Stimulated activated naive B cell treated with anti-CD40 and anti-IgM and Interleukin-4, amounts not matched to agents 10 μg/mL and 1 μg/mL and 100 μg/mL, for 72 hours (primary cell): ENCODE results near the gene ST6GAL1.
"Not testable (repeated sequence)": the region's sequence is repeated elsewhere in the genome, so short reads cannot be mapped to it uniquely, and the experiment has no call there.

Source experiments
- ATAC-seq, 2 donors: fragments of 150-1000 bp; cut with Tn5 transposase; replicated peaks; 2 replicates each; pipeline ENCODE4 v1.10.0; 2021; ENCODE audit warnings: moderate library complexity in 1 of 2
- DNase-seq: peaks from one replicate; pipeline ENCODE4 v3.0.0; 2021
- H3K27ac Mint-ChIP-seq: one replicate; pipeline ENCODE4 v1.8.0; 2022; ENCODE audit warnings: mild to moderate bottlenecking, mixed read lengths
- H3K27me3 Mint-ChIP-seq, 2 donors: one replicate each; pipeline ENCODE4 v1.8.0; 2022; ENCODE audit warnings: mixed read lengths in 2 of 2
- H3K36me3 Mint-ChIP-seq, 2 donors: one replicate each; pipeline ENCODE4 v1.8.0; 2022; ENCODE audit warnings: mixed read lengths in 2 of 2, mild to moderate bottlenecking in 1 of 2
- H3K4me1 Mint-ChIP-seq, 2 donors: one replicate each; pipeline ENCODE4 v1.8.0; 2022; ENCODE audit warnings: mixed read lengths in 2 of 2, mild to moderate bottlenecking in 1 of 2
- H3K4me3 Mint-ChIP-seq, 2 donors: one replicate each; pipeline ENCODE4 v1.8.0; 2022; ENCODE audit warnings: mild to moderate bottlenecking in 2 of 2, mixed read lengths in 2 of 2, moderate library complexity in 1 of 2
- H3K9me3 Mint-ChIP-seq, 2 donors: one replicate each; pipeline ENCODE4 v1.8.0; 2022; ENCODE audit warnings: mixed read lengths in 2 of 2, mild to moderate bottlenecking in 1 of 2

ST6GAL1 gene

DNA sequence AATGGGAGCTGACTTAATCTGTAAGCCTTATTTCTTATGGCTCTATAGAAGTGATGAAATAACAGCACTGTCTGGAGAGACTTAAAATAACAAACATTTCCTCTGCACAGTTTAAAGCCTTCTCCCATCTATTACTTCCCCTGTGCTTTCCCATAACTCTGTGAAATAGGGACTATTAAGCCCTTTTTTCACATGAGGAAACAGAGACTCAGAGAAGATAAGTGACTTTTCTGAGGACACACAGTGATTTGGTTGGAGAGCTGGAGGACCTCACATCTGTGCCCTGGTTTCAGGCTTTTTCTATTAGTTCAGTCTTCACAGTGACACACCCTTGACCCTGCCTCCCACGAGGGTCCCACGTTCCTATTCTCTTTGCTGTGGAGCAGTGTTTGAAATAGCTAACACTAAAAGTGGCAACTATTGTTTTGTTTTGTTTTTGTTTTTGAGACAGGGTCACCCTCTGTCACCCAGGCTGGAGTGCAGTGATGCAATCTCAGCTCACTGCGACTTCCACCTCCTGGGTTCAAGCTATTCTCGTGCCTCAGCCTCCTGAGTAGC, 82.9 kb downstream of the ST6GAL1 start:
- Mint-ChIP-seq H3K4me1 (peaks cover 56 to 90% of the 10 kb centered on the region in 2 donors), H3K27ac (peak overlapping the region; percentile 94), H3K36me3 (peaks cover 12 to 27% of the 10 kb centered on the region in 2 donors), H3K4me3 (peak overlapping the region; percentile 76), H3K27me3 (no peaks in the 10 kb centered on the region), H3K9me3 (peaks cover 0 to under 1% of the 10 kb centered on the region in 2 donors)
- ATAC-seq (no peak), DNase-seq (no peak)

DNA sequence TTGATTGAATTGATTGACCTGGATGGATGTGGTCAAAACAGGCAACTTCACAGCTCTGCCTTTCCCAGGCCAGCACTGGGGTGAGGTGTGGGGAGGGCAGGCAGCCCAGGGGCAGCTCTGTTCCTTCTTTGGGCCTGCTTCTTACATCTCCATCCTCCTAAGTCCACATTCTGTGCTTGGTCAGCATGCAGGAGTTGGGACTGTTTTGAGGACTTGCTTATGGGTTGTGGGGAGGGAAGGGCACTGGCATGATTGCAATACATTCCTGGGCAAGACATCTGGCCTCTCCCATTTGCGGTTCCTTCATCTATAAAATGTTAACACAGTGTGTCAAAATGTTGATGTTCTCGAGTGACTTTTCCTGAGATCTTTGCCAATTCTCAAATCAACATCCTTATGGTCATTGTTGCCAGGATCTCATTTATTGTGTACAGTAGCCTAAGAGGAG, 84.1 kb downstream of the ST6GAL1 start:
- DNase-seq, result no peak
- peak overlapping the region; percentile 71 for H3K27ac Mint-ChIP-seq
- peaks cover 67 to 98% of the 10 kb centered on the region in 2 donors for H3K4me1 Mint-ChIP-seq
- H3K27me3 Mint-ChIP-seq, result no peaks in the 10 kb centered on the region
- no peaks in the 10 kb centered on the region for H3K9me3 Mint-ChIP-seq
- peak overlapping the region in 1 of 2 donors; percentile 21 for H3K4me3 Mint-ChIP-seq
- no peak for ATAC-seq
- H3K36me3 Mint-ChIP-seq, result peaks cover 8 to 32% of the 10 kb centered on the region in 2 donors

DNA sequence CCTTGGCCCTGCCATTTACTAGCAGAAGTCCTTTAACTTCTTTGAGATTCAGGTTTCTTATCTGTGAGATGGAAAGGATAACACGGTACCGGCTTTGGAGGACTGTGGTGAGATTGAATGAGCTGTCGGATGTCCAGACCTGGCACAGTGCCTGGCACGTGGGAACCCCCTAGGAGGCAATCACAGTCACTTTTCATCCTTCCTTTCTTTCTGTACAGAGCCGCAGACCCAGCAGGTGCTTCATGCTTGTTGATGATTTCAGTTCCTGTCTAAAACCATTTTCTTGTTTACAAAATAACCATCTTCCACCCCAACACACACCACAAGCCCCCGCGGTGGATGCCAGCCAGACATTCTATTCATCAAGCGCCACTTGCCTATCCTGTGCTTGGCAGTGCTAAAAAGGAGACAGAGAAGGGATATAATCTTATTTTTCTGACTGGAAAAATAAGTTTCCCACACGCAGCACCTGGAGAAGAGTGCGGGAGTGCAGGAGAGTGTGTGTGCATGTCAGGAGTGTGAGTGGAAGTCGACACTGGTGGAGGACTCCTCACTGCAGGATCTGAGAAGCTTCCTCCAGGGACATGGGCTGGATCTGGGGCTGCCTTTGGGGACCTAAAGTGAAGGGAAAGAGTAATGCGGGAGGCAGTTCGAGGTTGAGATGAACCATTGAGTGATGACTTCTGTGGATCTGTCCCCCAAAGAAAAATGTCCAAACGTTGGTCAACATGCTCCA, 85.7 kb downstream of the ST6GAL1 start:
- ATAC-seq, result peak; percentile 64 to 65
- H3K27me3 Mint-ChIP-seq, result no peaks in the 10 kb centered on the region
- DNase-seq, result peak; percentile 76
- no peaks in the 10 kb centered on the region for H3K9me3 Mint-ChIP-seq
- H3K27ac Mint-ChIP-seq, result peak overlapping the region; percentile 87
- H3K4me3 Mint-ChIP-seq, result peak overlapping the region; percentile 57 to 69
- H3K4me1 Mint-ChIP-seq, result peaks cover 72 to 99% of the 10 kb centered on the region in 2 donors
- peaks cover 8 to 39% of the 10 kb centered on the region in 2 donors for H3K36me3 Mint-ChIP-seq

DNA sequence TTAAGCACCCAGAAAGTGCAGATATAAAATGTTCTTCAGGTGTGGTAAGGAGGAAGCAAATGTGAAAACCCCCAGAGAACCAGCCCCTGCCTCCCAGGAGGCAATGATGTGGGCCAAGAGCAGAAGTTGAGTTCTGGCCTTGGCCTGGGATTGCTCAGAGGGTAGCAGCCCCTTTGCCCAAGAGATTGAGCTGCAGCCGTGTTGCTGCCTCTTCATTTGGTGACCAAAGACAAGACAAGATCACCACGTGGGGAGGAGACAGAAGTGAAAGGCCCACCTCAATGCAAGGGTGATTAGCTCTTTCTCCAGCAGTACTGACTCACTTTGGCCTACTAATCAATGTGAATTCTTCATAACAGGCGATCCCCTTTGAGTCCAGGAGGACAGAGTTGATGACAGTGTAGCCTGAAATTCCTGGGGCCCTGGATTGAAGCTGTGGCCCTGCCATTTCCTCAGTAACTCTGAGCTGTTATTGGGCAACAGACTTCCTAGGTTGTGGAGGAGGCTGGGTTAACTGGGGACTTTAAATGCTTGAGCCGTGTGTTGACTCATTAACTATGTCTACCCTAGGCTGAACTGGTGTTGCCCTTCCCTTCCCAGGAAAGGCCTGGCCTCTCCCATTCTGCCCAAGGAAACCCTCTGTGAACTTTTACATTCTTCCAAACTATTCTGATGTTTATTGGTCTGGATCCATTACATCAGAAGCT, 86.5 kb downstream of the ST6GAL1 start:
- peak; percentile 76 for DNase-seq
- Mint-ChIP-seq H3K36me3 (peaks cover 9 to 40% of the 10 kb centered on the region in 2 donors), H3K4me3 (peak overlapping the region; percentile 57 to 69), H3K4me1 (peaks cover 67 to 97% of the 10 kb centered on the region in 2 donors), H3K27ac (peak overlapping the region; percentile 87), H3K9me3 (no peaks in the 10 kb centered on the region), H3K27me3 (no peaks in the 10 kb centered on the region)
- peak; percentile 75 to 77 for ATAC-seq

DNA sequence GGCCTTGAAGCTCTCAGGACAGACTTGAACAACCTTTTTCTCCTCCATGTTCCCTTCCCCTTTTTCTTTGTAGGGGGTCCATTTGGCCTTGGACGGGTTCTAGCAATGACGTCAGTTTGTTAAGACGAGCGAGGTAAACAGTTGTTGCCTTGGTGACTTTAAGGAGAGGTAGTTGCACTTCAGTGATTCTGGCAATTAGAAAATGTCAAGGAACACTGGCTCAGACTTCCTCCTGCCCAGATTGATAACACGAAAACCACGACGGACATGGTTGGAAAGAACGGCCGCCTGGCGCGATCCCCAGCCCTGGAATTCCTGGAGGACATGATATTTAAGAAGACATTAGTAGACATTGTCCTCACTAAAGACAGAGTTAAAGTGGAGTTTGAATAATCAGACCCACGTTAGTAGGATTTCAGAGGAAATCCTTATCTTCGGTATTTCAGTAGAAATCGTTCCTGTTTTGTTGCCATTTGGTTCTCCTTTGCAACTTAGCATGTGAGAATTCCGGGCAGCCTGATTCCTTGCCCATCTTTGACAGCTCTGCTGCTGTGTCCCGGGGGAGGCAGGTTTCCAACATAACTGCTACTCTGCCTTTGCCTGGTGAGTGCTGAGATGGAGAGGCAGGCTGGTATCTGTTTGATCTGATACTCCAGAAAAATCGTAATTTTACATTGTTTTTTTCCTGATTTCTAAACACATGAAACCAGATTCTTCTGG, 87.3 kb downstream of the ST6GAL1 start:
- Mint-ChIP-seq H3K27ac (peak overlapping the region; percentile 87), H3K27me3 (no peaks in the 10 kb centered on the region), H3K4me1 (peaks cover 64 to 93% of the 10 kb centered on the region in 2 donors), H3K4me3 (peak overlapping the region; percentile 25 to 47), H3K36me3 (peaks cover 16 to 47% of the 10 kb centered on the region in 2 donors), H3K9me3 (no peaks in the 10 kb centered on the region)
- no peak for DNase-seq
- no peak for ATAC-seq

DNA sequence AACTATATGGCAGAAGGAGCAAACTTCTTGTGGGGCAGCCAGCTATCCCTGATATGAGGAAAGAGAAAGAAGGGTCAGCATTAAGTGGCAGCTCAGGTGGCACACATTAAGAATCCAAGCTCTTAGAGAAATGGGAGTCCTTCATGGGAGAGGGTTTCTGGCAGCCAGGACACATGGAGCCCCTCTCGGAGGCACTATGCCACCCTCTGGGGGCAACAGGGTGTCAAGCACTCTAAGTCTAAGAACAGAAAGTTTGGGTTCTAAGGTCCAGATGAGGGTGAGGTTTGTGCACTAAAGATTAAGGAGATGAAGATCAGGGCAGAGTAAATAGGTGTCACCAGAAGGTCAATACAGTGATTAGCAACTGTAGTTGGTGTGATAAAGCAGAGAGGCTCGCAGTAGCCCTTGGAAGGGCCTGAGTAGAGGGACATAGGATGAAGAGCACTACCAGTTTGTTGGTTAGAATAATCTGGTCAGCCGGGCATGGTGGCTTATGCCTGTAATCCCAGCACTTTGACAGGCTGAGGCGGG, 89.3 kb downstream of the ST6GAL1 start:
- Mint-ChIP-seq H3K4me3 (peak overlapping the region in 1 of 2 donors; percentile 3), H3K36me3 (peaks cover 25 to 56% of the 10 kb centered on the region in 2 donors), H3K9me3 (no peaks in the 10 kb centered on the region), H3K27ac (peak overlapping the region; percentile 4), H3K4me1 (peaks cover 49 to 85% of the 10 kb centered on the region in 2 donors), H3K27me3 (no peaks in the 10 kb centered on the region)
- DNase-seq, result no peak
- no peak for ATAC-seq

DNA sequence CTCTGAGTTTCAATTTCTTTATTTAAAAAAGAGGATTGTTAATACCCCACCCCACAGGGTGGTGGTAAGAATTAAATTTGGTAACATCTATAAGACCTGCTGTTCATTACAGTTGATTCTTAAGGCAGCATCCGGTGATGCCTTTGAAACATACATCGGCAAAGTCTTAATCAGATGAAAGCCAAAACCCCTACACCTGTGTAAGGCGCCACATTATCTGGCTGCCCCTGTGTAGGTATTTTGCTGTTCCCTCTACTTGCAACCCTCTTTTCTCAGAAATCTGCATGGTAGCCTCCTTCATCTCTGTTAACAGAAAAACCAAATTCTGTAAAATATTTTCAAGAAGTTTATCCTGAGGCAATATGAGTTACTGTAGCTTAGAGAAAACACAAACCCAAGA, 90.0 kb downstream of the ST6GAL1 start:
- no peak for DNase-seq
- Mint-ChIP-seq H3K36me3 (peaks cover 31 to 62% of the 10 kb centered on the region in 2 donors), H3K27me3 (no peaks in the 10 kb centered on the region), H3K27ac (peak overlapping the region; percentile 99), H3K4me3 (peak overlapping the region; percentile 68 to 77), H3K9me3 (no peaks in the 10 kb centered on the region), H3K4me1 (peaks cover 49 to 84% of the 10 kb centered on the region in 2 donors)
- no peak for ATAC-seq

DNA sequence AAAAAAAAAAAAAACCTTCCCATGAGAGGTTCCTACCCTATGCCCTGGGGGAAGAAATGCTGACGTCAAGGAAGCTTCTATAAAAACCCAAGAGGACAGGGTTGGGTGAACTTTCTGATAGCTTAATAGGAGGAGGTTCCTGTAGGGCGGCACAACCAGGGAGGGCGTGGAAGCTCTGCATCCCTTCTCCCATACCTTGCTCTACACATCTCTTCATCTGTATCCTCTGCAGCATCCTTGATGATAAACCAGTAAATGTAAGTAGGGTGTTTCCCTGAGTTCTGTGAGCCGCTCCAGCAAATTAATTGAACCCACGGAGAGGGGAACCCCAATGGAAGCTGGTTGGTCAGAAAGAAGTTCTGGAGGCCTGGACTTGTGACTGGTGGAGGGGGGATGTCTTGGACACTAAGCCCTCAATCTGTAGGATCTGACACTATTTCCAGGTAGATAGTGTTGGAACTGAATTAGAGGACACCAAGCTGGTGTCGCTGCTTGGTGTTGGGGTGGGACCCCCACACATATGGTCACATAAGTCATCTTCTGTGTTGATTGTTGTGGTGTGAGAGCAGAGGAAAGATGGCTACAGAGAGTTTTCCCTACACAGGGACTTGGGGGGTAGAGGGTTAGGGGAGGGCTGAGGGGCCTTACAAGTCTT, 91.5 kb downstream of the ST6GAL1 start:
- Mint-ChIP-seq H3K9me3 (no peaks in the 10 kb centered on the region), H3K27ac (peak overlapping the region; percentile 99), H3K36me3 (peaks cover 33 to 63% of the 10 kb centered on the region in 2 donors), H3K4me3 (peak overlapping the region; percentile 99 to 100), H3K4me1 (peaks cover 36 to 78% of the 10 kb centered on the region in 2 donors), H3K27me3 (no peaks in the 10 kb centered on the region)
- ATAC-seq, result peak; percentile 73 to 77
- DNase-seq, result peak; percentile 74

DNA sequence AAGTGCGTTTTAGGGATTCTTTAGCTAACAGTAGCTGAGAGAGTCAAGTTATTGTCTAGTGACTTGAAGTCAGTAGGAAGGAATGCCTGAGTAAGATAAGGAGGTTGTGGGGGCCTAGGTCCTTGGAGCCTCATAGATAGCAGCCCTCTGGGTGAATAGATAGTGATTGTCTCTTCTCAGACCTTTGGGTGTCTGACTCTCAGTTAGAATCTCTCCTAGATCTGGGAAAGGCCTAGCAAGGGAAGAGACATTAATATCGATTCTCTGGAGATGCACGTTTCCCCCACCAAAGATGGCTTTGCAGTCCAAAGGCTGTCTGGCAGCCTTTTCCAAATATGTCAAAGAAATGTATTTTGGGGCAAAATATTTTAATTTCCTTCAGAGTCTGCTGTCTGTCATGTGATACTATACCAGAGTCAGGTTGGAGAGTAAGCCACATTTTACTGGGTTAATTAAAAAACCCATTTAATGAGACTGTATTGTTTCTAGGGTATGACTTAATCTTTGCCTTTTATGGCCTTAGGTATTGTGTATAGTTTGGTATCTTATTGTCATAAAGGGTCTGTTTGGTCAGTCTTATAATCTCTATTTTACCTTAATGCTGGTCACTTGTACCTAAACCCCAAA, 92.2 kb downstream of the ST6GAL1 start:
- ATAC-seq (no peak), DNase-seq (no peak)
- Mint-ChIP-seq H3K36me3 (peaks cover 39 to 67% of the 10 kb centered on the region in 2 donors), H3K4me1 (peaks cover 39 to 78% of the 10 kb centered on the region in 2 donors), H3K27ac (peak overlapping the region; percentile 99), H3K4me3 (peak overlapping the region; percentile 99 to 100), H3K27me3 (no peaks in the 10 kb centered on the region), H3K9me3 (no peaks in the 10 kb centered on the region)

DNA sequence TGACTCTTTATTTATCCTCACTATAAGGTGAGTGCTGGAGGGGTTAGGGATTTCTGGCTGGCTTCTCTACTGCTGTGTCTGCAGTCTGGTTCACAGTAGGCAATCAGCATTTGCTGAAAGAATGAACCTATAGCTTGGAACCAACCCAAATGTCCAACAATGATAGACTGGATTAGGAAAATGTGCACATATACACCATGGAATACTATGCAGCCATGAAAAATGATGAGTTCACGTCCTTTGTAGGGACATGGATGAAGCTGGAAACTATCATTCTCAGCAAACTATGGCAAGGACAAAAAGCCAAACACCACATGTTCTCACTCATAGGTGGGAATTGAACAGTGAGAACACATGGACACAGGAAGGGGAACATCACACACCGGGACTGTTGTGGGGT, 93.0 kb downstream of the ST6GAL1 start:
- not testable (repeated sequence) for H3K27me3 Mint-ChIP-seq, ATAC-seq, H3K9me3 Mint-ChIP-seq, DNase-seq
- Mint-ChIP-seq H3K27ac (peak overlapping the region; percentile 99), H3K4me3 (peak overlapping the region; percentile 99 to 100), H3K4me1 (peaks cover 37 to 76% of the 10 kb centered on the region in 2 donors), H3K36me3 (peaks cover 38 to 67% of the 10 kb centered on the region in 2 donors)

DNA sequence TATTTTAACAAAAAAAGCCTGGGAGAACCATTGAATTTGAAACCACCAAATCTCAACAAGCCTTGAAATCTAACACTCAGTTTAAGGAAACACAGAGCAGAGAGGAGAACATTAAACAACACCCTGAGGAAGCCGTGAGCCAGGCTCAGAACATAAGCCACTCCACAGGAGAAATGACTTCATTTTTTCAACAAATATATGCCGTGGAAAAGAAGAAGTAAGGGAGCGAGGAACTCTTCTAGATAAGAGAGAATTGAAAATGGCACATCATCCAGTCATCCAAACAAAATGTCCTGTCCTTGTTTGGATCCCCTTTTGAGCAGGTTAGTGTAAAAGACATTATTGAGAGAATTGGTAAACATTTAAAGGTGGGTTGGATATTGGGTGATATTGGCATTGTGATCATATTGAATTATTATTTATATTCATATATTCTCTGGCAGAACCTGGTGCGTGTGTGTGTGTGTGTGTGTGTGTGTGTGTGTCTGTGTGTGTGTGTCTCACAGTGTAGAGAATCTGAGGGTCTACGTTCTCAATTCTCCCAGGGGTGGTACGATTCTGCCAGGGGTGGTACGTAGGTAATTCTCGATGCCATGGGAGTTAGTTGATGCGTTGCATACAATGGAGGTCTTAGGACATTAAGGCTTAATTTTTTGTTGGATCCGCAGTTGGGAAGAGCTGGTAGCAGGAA, 94.4 kb downstream of the ST6GAL1 start:
- H3K36me3 Mint-ChIP-seq, result peaks cover 45 to 67% of the 10 kb centered on the region in 2 donors
- peak overlapping the region; percentile 84 to 94 for H3K4me3 Mint-ChIP-seq
- peaks cover 35 to 76% of the 10 kb centered on the region in 2 donors for H3K4me1 Mint-ChIP-seq
- peak overlapping the region; percentile 93 for H3K27ac Mint-ChIP-seq
- no peak for DNase-seq
- no peaks in the 10 kb centered on the region for H3K27me3 Mint-ChIP-seq
- no peak for ATAC-seq
- peaks cover 0 to 1% of the 10 kb centered on the region in 2 donors for H3K9me3 Mint-ChIP-seq

DNA sequence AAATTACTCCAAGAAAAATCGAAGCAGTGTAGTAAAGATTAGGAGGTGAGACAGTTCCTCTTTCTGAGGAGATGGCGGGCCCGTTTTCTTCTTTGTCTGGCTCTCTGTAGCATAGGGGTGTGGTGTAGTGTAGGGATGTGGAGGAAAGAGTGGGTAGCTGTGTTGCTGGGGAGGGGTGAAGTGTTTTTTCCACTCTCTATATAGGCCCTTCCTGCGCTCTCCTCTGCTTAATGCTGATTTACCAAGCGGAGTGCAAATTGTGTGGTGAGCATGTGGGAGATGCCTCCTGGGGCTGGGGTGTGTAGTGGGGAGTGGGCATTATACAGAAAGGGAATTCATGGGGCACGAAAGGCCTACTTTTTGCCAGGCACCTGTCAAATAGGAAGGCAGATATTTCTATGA, 94.9 kb downstream of the ST6GAL1 start:
- Mint-ChIP-seq H3K4me1 (peaks cover 38 to 76% of the 10 kb centered on the region in 2 donors), H3K36me3 (peaks cover 50 to 70% of the 10 kb centered on the region in 2 donors), H3K4me3 (peak overlapping the region; percentile 84 to 94), H3K9me3 (peaks cover 3 to 4% of the 10 kb centered on the region in 2 donors), H3K27me3 (no peaks in the 10 kb centered on the region), H3K27ac (peak overlapping the region; percentile 93)
- ATAC-seq (peak; percentile 69 to 71), DNase-seq (peak; percentile 56)
